Neural crest cell (in vitro differentiated cells): ENCODE data around the gene ZNF804B. TPM values are rescaled to one million over a fixed set of nuclear protein-coding genes. Genes with fewer than 3 reads are reported as not detected.

Experiments used
- DNase-seq: peaks from one replicate; pipeline ENCODE4 v3.0.0; 2021; ENCODE audit warnings: low read depth, mixed read lengths, low spot score
- H3K27ac Mint-ChIP-seq: one replicate; pipeline ENCODE4 v1.8.0; 2021; ENCODE audit warnings: mild to moderate bottlenecking, mixed read lengths; ENCODE audit not compliant: unreplicated experiment
- H3K27me3 Mint-ChIP-seq: 2 replicates; pipeline ENCODE4 v1.8.0; 2021; ENCODE audit warnings: low read depth, mild to moderate bottlenecking, mixed read lengths
- H3K36me3 Mint-ChIP-seq: 2 replicates; pipeline ENCODE4 v1.8.0; 2021; ENCODE audit warnings: low read depth, mild to moderate bottlenecking, mixed read lengths
- H3K4me1 Mint-ChIP-seq: 2 replicates; pipeline ENCODE4 v1.8.0; 2021; ENCODE audit warnings: mixed read lengths
- H3K4me3 Mint-ChIP-seq: one replicate; pipeline ENCODE4 v1.8.0; 2021; ENCODE audit warnings: mild to moderate bottlenecking, mixed read lengths
- H3K9me3 Mint-ChIP-seq: 2 replicates; pipeline ENCODE4 v1.8.0; 2021; ENCODE audit warnings: mixed read lengths
- total RNA-seq: library from RNA; stranded (reverse); gene quantifications from 2 replicates; pipeline ENCODE4 v1.2.1, GENCODE V29; 2021
- TF ChIP-seq, protein P1 (sequence below): fragments of 200-600 bp; sonication (generic); conservative IDR thresholded peaks from 2 replicates; pipeline ENCODE4 v1.5.0; 2021; ENCODE audit warnings: antibody characterized with exemption, mild to moderate bottlenecking

ZNF804B gene
- total RNA-seq, 1 donor from 2014 or later, result not detected

DNA sequence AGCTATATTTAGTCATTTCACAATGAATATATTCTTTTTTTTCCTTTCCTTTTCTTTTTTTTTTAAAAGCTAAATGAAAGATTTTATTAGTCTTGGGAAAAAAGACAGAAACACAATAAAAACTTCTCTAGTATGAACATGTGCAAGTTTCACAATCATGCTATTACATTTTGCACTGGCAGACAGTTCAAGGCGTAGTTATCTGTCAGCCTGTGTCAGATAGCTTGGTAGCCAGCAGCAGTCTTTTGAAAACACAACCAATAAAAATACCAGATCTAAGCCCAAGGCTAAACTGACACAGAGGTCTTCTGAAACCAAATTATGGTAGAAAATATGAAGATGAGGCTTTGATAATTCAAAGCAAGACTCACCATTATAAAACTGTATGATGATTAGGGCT, 241.8 kb downstream of the ZNF804B start:
- no peak overlapping the region for H3K27ac Mint-ChIP-seq
- no peaks in the 10 kb centered on the region for H3K9me3 Mint-ChIP-seq
- no peak overlapping the region for H3K4me3 Mint-ChIP-seq
- no peaks in the 10 kb centered on the region for H3K36me3 Mint-ChIP-seq
- TF ChIP-seq, protein P1, sequence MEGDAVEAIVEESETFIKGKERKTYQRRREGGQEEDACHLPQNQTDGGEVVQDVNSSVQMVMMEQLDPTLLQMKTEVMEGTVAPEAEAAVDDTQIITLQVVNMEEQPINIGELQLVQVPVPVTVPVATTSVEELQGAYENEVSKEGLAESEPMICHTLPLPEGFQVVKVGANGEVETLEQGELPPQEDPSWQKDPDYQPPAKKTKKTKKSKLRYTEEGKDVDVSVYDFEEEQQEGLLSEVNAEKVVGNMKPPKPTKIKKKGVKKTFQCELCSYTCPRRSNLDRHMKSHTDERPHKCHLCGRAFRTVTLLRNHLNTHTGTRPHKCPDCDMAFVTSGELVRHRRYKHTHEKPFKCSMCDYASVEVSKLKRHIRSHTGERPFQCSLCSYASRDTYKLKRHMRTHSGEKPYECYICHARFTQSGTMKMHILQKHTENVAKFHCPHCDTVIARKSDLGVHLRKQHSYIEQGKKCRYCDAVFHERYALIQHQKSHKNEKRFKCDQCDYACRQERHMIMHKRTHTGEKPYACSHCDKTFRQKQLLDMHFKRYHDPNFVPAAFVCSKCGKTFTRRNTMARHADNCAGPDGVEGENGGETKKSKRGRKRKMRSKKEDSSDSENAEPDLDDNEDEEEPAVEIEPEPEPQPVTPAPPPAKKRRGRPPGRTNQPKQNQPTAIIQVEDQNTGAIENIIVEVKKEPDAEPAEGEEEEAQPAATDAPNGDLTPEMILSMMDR, result no peak
- no peak for DNase-seq
- no peaks in the 10 kb centered on the region for H3K27me3 Mint-ChIP-seq
- no peaks in the 10 kb centered on the region for H3K4me1 Mint-ChIP-seq

DNA sequence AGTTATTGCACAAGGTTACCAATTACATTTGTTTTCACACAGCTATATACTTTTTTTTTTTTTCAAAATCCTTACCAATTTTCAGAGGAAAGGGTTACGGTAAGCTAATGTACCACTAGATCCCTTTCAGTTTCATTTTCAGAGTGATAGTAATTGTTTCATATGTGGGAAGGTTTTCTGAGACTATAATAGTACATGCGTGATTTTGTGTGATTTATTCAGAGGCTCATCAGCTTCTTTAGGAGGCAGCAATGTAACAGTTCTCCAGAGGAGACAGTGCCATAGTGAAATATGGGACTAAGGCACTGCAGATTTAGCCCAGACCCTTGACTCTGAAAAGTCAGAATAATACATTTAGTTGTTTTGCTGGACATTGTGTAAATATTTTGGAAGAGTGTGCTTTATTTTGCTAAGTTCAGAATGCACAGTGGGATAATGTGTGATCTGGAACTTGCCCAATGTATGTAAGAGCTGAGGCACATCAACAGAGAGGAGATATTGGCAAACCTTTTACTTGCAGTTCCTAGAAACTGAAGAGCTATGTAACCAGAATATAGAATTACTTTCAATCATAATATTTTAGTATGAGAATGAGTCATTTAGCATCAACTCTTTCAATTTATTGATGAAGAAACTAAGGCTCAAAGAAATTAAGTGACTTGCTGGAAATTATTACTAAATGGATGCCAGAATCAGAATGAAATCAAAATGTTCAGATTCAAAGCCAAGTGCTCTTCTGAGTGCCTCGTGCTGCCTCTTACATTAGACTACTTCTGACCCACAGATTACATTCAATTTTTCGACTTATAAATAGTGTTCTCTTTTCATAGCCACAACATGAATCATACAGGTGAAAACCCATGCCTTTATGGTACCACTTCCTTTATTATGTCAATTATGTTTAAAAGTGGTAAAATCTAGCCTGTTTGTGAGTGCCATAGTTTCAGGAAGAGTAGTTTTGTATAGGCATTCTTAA, 243.8 kb downstream of the ZNF804B start:
- no peaks in the 10 kb centered on the region for H3K9me3 Mint-ChIP-seq
- H3K4me1 Mint-ChIP-seq, result no peaks in the 10 kb centered on the region
- DNase-seq, result no peak
- H3K27me3 Mint-ChIP-seq, result no peaks in the 10 kb centered on the region
- no peak overlapping the region for H3K27ac Mint-ChIP-seq
- H3K36me3 Mint-ChIP-seq, result no peaks in the 10 kb centered on the region
- TF ChIP-seq, protein P1, result no peak
- no peak overlapping the region for H3K4me3 Mint-ChIP-seq

- H3K4me1 Mint-ChIP-seq, result no peaks in the 10 kb centered on the region
- H3K27ac Mint-ChIP-seq, result no peak overlapping the region
- H3K27me3 Mint-ChIP-seq, result no peaks in the 10 kb centered on the region
- no peak for DNase-seq
- H3K4me3 Mint-ChIP-seq, result no peak overlapping the region
- TF ChIP-seq, protein P1, result no peak
- H3K36me3 Mint-ChIP-seq, result peaks cover 2% of the 10 kb centered on the region
- peaks cover 7% of the 10 kb centered on the region for H3K9me3 Mint-ChIP-seq
These were observed 252.5 kb downstream of the ZNF804B start for GRCh38 chr7:89012016-89012415.

- Mint-ChIP-seq H3K27ac (no peak overlapping the region), H3K9me3 (peaks cover 21% of the 10 kb centered on the region), H3K4me3 (no peak overlapping the region), H3K27me3 (no peaks in the 10 kb centered on the region), H3K4me1 (no peaks in the 10 kb centered on the region), H3K36me3 (peaks cover 7% of the 10 kb centered on the region)
- TF ChIP-seq, protein P1, result no peak
- DNase-seq, result no peak
These were observed 258.2 kb downstream of the ZNF804B start for GRCh38 chr7:89017695-89018094.

DNA sequence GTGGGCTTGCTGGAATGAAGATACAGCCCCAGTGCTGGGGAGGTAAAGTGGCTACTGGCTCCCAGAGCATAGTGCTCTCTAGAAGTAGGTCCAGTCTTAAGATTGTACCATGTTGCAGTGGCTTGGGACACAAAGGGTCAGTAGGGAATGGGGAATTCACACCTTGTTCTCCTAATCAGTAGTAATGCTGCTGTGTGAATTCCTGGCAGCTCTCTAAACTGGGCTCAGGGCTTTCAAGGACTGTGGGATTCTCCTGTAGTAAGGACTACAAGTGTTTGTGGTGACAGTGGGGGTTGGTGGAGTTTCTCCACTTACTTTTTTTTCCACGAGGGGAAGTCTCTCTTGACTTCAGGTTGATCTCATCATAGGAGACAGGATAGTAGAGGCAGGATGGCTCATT, 262.2 kb downstream of the ZNF804B start:
- DNase-seq, result no peak
- H3K36me3 Mint-ChIP-seq, result peaks cover 5% of the 10 kb centered on the region
- no peak overlapping the region for H3K4me3 Mint-ChIP-seq
- H3K27me3 Mint-ChIP-seq, result no peaks in the 10 kb centered on the region
- peaks cover 17% of the 10 kb centered on the region for H3K9me3 Mint-ChIP-seq
- H3K4me1 Mint-ChIP-seq, result peaks cover 8% of the 10 kb centered on the region
- TF ChIP-seq, protein P1, result no peak
- no peak overlapping the region for H3K27ac Mint-ChIP-seq
